ENCODE measurements around the gene MAPKAP1.

The MAPKAP1 gene

GRCh38 chr9:125691869-125692268, 15.1 kb downstream of the MAPKAP1 start:
- Histone ChIP-seq H3K4me3 (ENCODE audit: low read depth, low read length) (no peak overlapping the region), H3K36me3 (ENCODE audit: control insufficient read depth, insufficient read depth, low read length) (no peaks in the 10 kb centered on the region), H2AFZ (no peak overlapping the region), H3K4me1 (no peaks in the 10 kb centered on the region), H3K9ac (no peak overlapping the region), H3K79me2 (peaks cover 26% of the 10 kb centered on the region), H3K9me3 (ENCODE audit: control insufficient read depth, low read length) (no peaks in the 10 kb centered on the region), H3K4me2 (ENCODE audit: low read length) (no peak overlapping the region), H3K27ac (no peak overlapping the region), H3K27me3 (ENCODE audit: control insufficient read depth, insufficient read depth, low read length) (no peaks in the 10 kb centered on the region)
- no peak for TF ChIP-seq CTCF (IDR thresholded peaks at IDR 0.05)

- Histone ChIP-seq H3K27me3 (ENCODE audit: control insufficient read depth, insufficient read depth, low read length) (no peaks in the 10 kb centered on the region), H3K9me3 (ENCODE audit: control insufficient read depth, low read length) (no peaks in the 10 kb centered on the region), H3K4me2 (ENCODE audit: low read length) (no peak overlapping the region), H3K4me3 (ENCODE audit: low read depth, low read length) (no peak overlapping the region), H3K9ac (no peak overlapping the region), H3K27ac (no peak overlapping the region), H3K4me1 (no peaks in the 10 kb centered on the region), H2AFZ (no peak overlapping the region), H3K79me2 (peaks cover 31% of the 10 kb centered on the region), H3K36me3 (ENCODE audit: control insufficient read depth, insufficient read depth, low read length) (no peaks in the 10 kb centered on the region)
- no peak for TF ChIP-seq CTCF (IDR thresholded peaks at IDR 0.05)
Observed at GRCh38 chr9:125690679-125691078, 16.3 kb downstream of the MAPKAP1 start.

- H3K27ac ChIP-seq, result no peak overlapping the region
- no peak overlapping the region for H2AFZ ChIP-seq
- H3K4me2 ChIP-seq (ENCODE audit: low read length), result no peak overlapping the region
- H3K27me3 ChIP-seq (ENCODE audit: control insufficient read depth, insufficient read depth, low read length), result no peaks in the 10 kb centered on the region
- no peaks in the 10 kb centered on the region for H3K36me3 ChIP-seq (ENCODE audit: control insufficient read depth, insufficient read depth, low read length)
- no peak overlapping the region for H3K9ac ChIP-seq
- H3K9me3 ChIP-seq (ENCODE audit: control insufficient read depth, low read length), result no peaks in the 10 kb centered on the region
- no peaks in the 10 kb centered on the region for H3K4me1 ChIP-seq
- peaks cover 33% of the 10 kb centered on the region for H3K79me2 ChIP-seq
- H3K4me3 ChIP-seq (ENCODE audit: low read depth, low read length), result no peak overlapping the region
- TF ChIP-seq CTCF (IDR thresholded peaks at IDR 0.05), result no peak
Observed at GRCh38 chr9:125687163-125687863, 19.7 kb downstream of the MAPKAP1 start.

- no peak for TF ChIP-seq CTCF (IDR thresholded peaks at IDR 0.05)
- H3K9ac ChIP-seq, result no peak overlapping the region
- no peaks in the 10 kb centered on the region for H3K27me3 ChIP-seq (ENCODE audit: control insufficient read depth, insufficient read depth, low read length)
- peaks cover 32% of the 10 kb centered on the region for H3K79me2 ChIP-seq
- no peak overlapping the region for H2AFZ ChIP-seq
- H3K4me3 ChIP-seq (ENCODE audit: low read depth, low read length), result no peak overlapping the region
- no peaks in the 10 kb centered on the region for H3K9me3 ChIP-seq (ENCODE audit: control insufficient read depth, low read length)
- no peak overlapping the region for H3K4me2 ChIP-seq (ENCODE audit: low read length)
- H3K36me3 ChIP-seq (ENCODE audit: control insufficient read depth, insufficient read depth, low read length), result no peaks in the 10 kb centered on the region
- no peak overlapping the region for H3K27ac ChIP-seq
- H3K4me1 ChIP-seq, result no peaks in the 10 kb centered on the region
Observed at GRCh38 chr9:125685167-125685566, 21.8 kb downstream of the MAPKAP1 start.

- Histone ChIP-seq H3K79me2 (peaks cover 22% of the 10 kb centered on the region), H3K4me3 (ENCODE audit: low read depth, low read length) (no peak overlapping the region), H2AFZ (no peak overlapping the region), H3K27me3 (ENCODE audit: control insufficient read depth, insufficient read depth, low read length) (no peaks in the 10 kb centered on the region), H3K36me3 (ENCODE audit: control insufficient read depth, insufficient read depth, low read length) (no peaks in the 10 kb centered on the region), H3K9me3 (ENCODE audit: control insufficient read depth, low read length) (no peaks in the 10 kb centered on the region), H3K4me2 (ENCODE audit: low read length) (no peak overlapping the region), H3K9ac (no peak overlapping the region), H3K4me1 (no peaks in the 10 kb centered on the region), H3K27ac (no peak overlapping the region)
- no peak for TF ChIP-seq CTCF (IDR thresholded peaks at IDR 0.05)
Observed at GRCh38 chr9:125683486-125683885, 23.5 kb downstream of the MAPKAP1 start.

All from parathyroid adenoma (tissue), 2 donors.